HepG2 (cell line): ENCODE data around the gene SRSF4. TPM values are rescaled to one million over a fixed set of nuclear protein-coding genes. Genes with fewer than 3 reads are reported as not detected.

ENCODE experiments used
- ARNT2 ChIP-seq: sonication (generic); formaldehyde crosslinking; IDR thresholded peaks from 2 replicates; pipeline ENCODE4 v1.8.0; 2022; ENCODE audit warnings: mild to moderate bottlenecking, low read depth, missing genetic modification reagents, moderate library complexity
- CHD2 ChIP-seq: IDR thresholded peaks from 2 replicates; pipeline ENCODE4 v1.6.1; 2011; ENCODE audit warnings: low read depth, low read length, improper control_type of control experiment
- SOX6 ChIP-seq, 2 experiments: fragments of 450-650 bp in 1 of 2; sonication (generic) in 1 of 2; formaldehyde crosslinking in 1 of 2; IDR thresholded peaks; 2 replicates each; pipeline versions ENCODE4 v1.4.0 to v1.6.1; 2017 to 2020; ENCODE audit warnings: antibody characterized with exemption in 1 of 2, mild to moderate bottlenecking in 1 of 2, missing genetic modification reagents in 1 of 2
- ZNF138 ChIP-seq: sonication (generic); formaldehyde crosslinking; IDR thresholded peaks from 2 replicates; pipeline ENCODE4 v1.5.0; 2020; ENCODE audit warnings: mild to moderate bottlenecking, low read depth, missing genetic modification reagents
- ZNF205 ChIP-seq: IDR thresholded peaks from 2 replicates; pipeline ENCODE4 v1.6.1; 2018; ENCODE audit warnings: missing biosample characterization, missing genetic modification reagents
- ZNF878 ChIP-seq: sonication (generic); formaldehyde crosslinking; IDR thresholded peaks from 2 replicates; pipeline ENCODE4 v1.8.1; 2023; ENCODE audit warnings: mild to moderate bottlenecking, missing genetic modification reagents, moderate library complexity
- polyA plus RNA-seq, 8 experiments: library from polyadenylated mRNA; depleted of rRNA in 3 of 8; stranded (reverse) in 7 of 8; unstranded in 1 of 8; fragments of >200 nt; fragmentation: Illumina TruSeq in 4 of 8; extraction: Trizol in 4 of 8; gene quantifications; 2 replicates each; pipeline versions ENCODE4 v1.2.1 to v1.2.3, GENCODE V29; 2011 to 2016; ENCODE audit warnings: low read depth in 4 of 8, missing spikeins in 1 of 8, mixed read lengths in 1 of 8; ENCODE audit not compliant: insufficient read depth in 1 of 8
- total RNA-seq, 5 experiments: library from RNA; depleted of rRNA; stranded (reverse); fragments of >200 nt; fragmentation: Illumina TruSeq; extraction: Trizol; gene quantifications; 2 replicates each; pipeline ENCODE4 v1.2.3, GENCODE V29; 2016; ENCODE audit warnings: low read depth in 1 of 5
- TF ChIP-seq, protein P1 (sequence below): sonication (generic); formaldehyde crosslinking; IDR thresholded peaks from 2 replicates; pipeline ENCODE4 v1.4.0; 2020; ENCODE audit warnings: missing genetic modification reagents

SRSF4 gene
- total and polyA plus RNA-seq, 2 of the 13 experiments (the other 11 are each of a cell fraction or from before 2014, with no cell fraction given), result 37.7 to 50.9 TPM

GRCh38 chr1:29183287-29183686 is 1.6 kb upstream of the SRSF4 start (continued):
- TF ChIP-seq SOX6 (IDR thresholded peaks at IDR 0.05), result no peak
- TF ChIP-seq SOX6 (CRISPR knock-in tag; IDR thresholded peaks at IDR 0.05), result no peak
- TF ChIP-seq, protein P1, sequence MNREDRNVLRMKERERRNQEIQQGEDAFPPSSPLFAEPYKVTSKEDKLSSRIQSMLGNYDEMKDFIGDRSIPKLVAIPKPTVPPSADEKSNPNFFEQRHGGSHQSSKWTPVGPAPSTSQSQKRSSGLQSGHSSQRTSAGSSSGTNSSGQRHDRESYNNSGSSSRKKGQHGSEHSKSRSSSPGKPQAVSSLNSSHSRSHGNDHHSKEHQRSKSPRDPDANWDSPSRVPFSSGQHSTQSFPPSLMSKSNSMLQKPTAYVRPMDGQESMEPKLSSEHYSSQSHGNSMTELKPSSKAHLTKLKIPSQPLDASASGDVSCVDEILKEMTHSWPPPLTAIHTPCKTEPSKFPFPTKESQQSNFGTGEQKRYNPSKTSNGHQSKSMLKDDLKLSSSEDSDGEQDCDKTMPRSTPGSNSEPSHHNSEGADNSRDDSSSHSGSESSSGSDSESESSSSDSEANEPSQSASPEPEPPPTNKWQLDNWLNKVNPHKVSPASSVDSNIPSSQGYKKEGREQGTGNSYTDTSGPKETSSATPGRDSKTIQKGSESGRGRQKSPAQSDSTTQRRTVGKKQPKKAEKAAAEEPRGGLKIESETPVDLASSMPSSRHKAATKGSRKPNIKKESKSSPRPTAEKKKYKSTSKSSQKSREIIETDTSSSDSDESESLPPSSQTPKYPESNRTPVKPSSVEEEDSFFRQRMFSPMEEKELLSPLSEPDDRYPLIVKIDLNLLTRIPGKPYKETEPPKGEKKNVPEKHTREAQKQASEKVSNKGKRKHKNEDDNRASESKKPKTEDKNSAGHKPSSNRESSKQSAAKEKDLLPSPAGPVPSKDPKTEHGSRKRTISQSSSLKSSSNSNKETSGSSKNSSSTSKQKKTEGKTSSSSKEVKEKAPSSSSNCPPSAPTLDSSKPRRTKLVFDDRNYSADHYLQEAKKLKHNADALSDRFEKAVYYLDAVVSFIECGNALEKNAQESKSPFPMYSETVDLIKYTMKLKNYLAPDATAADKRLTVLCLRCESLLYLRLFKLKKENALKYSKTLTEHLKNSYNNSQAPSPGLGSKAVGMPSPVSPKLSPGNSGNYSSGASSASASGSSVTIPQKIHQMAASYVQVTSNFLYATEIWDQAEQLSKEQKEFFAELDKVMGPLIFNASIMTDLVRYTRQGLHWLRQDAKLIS (CRISPR knock-in tag), result no peak
- TF ChIP-seq ZNF878 (CRISPR knock-in tag), result no peak
- no peak for TF ChIP-seq ARNT2 (CRISPR knock-in tag)
- TF ChIP-seq CHD2, result no peak
- no peak for TF ChIP-seq ZNF205 (CRISPR knock-in tag)
- TF ChIP-seq ZNF138 (CRISPR knock-in tag), result no peak
